Neural crest cell (in vitro differentiated cells): Measurements from ENCODE around the gene C7orf33. TPM values are rescaled to one million over a fixed set of nuclear protein-coding genes. Genes with fewer than 3 reads are reported as not detected.
"Not testable (repeated sequence)": the region's sequence is repeated elsewhere in the genome, so short reads cannot be mapped to it uniquely, and the experiment has no call there.

Experiments used
- DNase-seq: peaks from one replicate; pipeline ENCODE4 v3.0.0; 2021; ENCODE audit warnings: low read depth, mixed read lengths, low spot score
- H3K27ac Mint-ChIP-seq: one replicate; pipeline ENCODE4 v1.8.0; 2021; ENCODE audit warnings: mild to moderate bottlenecking, mixed read lengths; ENCODE audit not compliant: unreplicated experiment
- H3K27me3 Mint-ChIP-seq: 2 replicates; pipeline ENCODE4 v1.8.0; 2021; ENCODE audit warnings: low read depth, mild to moderate bottlenecking, mixed read lengths
- H3K36me3 Mint-ChIP-seq: 2 replicates; pipeline ENCODE4 v1.8.0; 2021; ENCODE audit warnings: low read depth, mild to moderate bottlenecking, mixed read lengths
- H3K4me1 Mint-ChIP-seq: 2 replicates; pipeline ENCODE4 v1.8.0; 2021; ENCODE audit warnings: mixed read lengths
- H3K4me3 Mint-ChIP-seq: one replicate; pipeline ENCODE4 v1.8.0; 2021; ENCODE audit warnings: mild to moderate bottlenecking, mixed read lengths
- H3K9me3 Mint-ChIP-seq: 2 replicates; pipeline ENCODE4 v1.8.0; 2021; ENCODE audit warnings: mixed read lengths
- CTCF ChIP-seq: fragments of 200-600 bp; sonication (generic); conservative IDR thresholded peaks from 2 replicates; pipeline ENCODE4 v1.5.0; 2021; ENCODE audit warnings: antibody characterized with exemption, mild to moderate bottlenecking
- total RNA-seq: library from RNA; stranded (reverse); gene quantifications from 2 replicates; pipeline ENCODE4 v1.2.1, GENCODE V29; 2021

Gene C7orf33
- total RNA-seq, 1 donor from 2014 or later = not detected

GRCh38 chr7:148571381-148571780 is 19.2 kb upstream of the C7orf33 start:
- H3K36me3 Mint-ChIP-seq = no peaks in the 10 kb centered on the region
- H3K4me3 Mint-ChIP-seq = no peak overlapping the region
- no peaks in the 10 kb centered on the region for H3K9me3 Mint-ChIP-seq
- H3K27me3 Mint-ChIP-seq = peaks cover 9% of the 10 kb centered on the region
- H3K4me1 Mint-ChIP-seq = no peaks in the 10 kb centered on the region
- no peak for DNase-seq
- H3K27ac Mint-ChIP-seq = no peak overlapping the region
- no peak for TF ChIP-seq CTCF

- H3K27ac Mint-ChIP-seq = no peak overlapping the region
- no peaks in the 10 kb centered on the region for H3K4me1 Mint-ChIP-seq
- H3K4me3 Mint-ChIP-seq = no peak overlapping the region
- no peaks in the 10 kb centered on the region for H3K9me3 Mint-ChIP-seq
- H3K36me3 Mint-ChIP-seq = no peaks in the 10 kb centered on the region
- TF ChIP-seq CTCF = no peak
- no peak for DNase-seq
- peaks cover 9% of the 10 kb centered on the region for H3K27me3 Mint-ChIP-seq
These were observed 18.5 kb upstream of the C7orf33 start for GRCh38 chr7:148572067-148572522.

- H3K4me1 Mint-ChIP-seq, H3K9me3 Mint-ChIP-seq, H3K27ac Mint-ChIP-seq, H3K36me3 Mint-ChIP-seq, H3K4me3 Mint-ChIP-seq, DNase-seq, H3K27me3 Mint-ChIP-seq: not testable (repeated sequence)
These were observed 17.0 kb upstream of the C7orf33 start for GRCh38 chr7:148573581-148573980.

GRCh38 chr7:148575640-148576411 is 14.7 kb upstream of the C7orf33 start:
- no peaks in the 10 kb centered on the region for H3K4me1 Mint-ChIP-seq
- H3K27me3 Mint-ChIP-seq = peaks cover 9% of the 10 kb centered on the region
- no peak overlapping the region for H3K4me3 Mint-ChIP-seq
- H3K9me3 Mint-ChIP-seq = no peaks in the 10 kb centered on the region
- DNase-seq = peak; percentile 69
- H3K36me3 Mint-ChIP-seq = no peaks in the 10 kb centered on the region
- peak; percentile 85 for TF ChIP-seq CTCF
- H3K27ac Mint-ChIP-seq = no peak overlapping the region

- H3K27ac Mint-ChIP-seq = no peak overlapping the region
- H3K4me3 Mint-ChIP-seq = no peak overlapping the region
- H3K27me3 Mint-ChIP-seq = peaks cover 3% of the 10 kb centered on the region
- no peak for DNase-seq
- no peaks in the 10 kb centered on the region for H3K9me3 Mint-ChIP-seq
- TF ChIP-seq CTCF = no peak
- H3K4me1 Mint-ChIP-seq = no peaks in the 10 kb centered on the region
- H3K36me3 Mint-ChIP-seq = no peaks in the 10 kb centered on the region
These were observed 11.2 kb upstream of the C7orf33 start for GRCh38 chr7:148579366-148579765.

GRCh38 chr7:148580446-148580845 is 10.1 kb upstream of the C7orf33 start:
- Mint-ChIP-seq H3K36me3 (no peaks in the 10 kb centered on the region), H3K27me3 (no peaks in the 10 kb centered on the region), H3K4me1 (no peaks in the 10 kb centered on the region), H3K27ac (no peak overlapping the region), H3K9me3 (no peaks in the 10 kb centered on the region), H3K4me3 (no peak overlapping the region)
- no peak for TF ChIP-seq CTCF
- DNase-seq = no peak
